Astrocyte of the cerebellum (primary cell): ENCODE data around the gene SPTBN1.

Source experiments
- DNase-seq: peaks from one replicate; pipeline ENCODE4 v3.0.0-alpha.2; 2011; ENCODE audit warnings: low read depth
- H3K4me3 ChIP-seq: 2 replicates; pipeline ENCODE4 v1.5.1; 2011; ENCODE audit warnings: mild to moderate bottlenecking, low read depth, low read length, moderate library complexity
- in situ Hi-C: cut with HindIII; loops from 2 replicates; pipeline ENCODE4 v1.10.0; 2017; ENCODE audit warnings: low sequenced_read_pairs
- TF ChIP-seq, protein P1 (sequence below): IDR thresholded peaks from 2 replicates; pipeline ENCODE4 v1.5.1; 2012; ENCODE audit warnings: low read length, low read depth, moderate library complexity, mild to moderate bottlenecking; ENCODE audit errors: missing control alignments

Gene SPTBN1

GRCh38 chr2:54590216-54591120 is 134.3 kb downstream of the SPTBN1 start:
- DNase-seq: no peak
- in situ Hi-C loops: no loop called here
- TF ChIP-seq, protein P1, sequence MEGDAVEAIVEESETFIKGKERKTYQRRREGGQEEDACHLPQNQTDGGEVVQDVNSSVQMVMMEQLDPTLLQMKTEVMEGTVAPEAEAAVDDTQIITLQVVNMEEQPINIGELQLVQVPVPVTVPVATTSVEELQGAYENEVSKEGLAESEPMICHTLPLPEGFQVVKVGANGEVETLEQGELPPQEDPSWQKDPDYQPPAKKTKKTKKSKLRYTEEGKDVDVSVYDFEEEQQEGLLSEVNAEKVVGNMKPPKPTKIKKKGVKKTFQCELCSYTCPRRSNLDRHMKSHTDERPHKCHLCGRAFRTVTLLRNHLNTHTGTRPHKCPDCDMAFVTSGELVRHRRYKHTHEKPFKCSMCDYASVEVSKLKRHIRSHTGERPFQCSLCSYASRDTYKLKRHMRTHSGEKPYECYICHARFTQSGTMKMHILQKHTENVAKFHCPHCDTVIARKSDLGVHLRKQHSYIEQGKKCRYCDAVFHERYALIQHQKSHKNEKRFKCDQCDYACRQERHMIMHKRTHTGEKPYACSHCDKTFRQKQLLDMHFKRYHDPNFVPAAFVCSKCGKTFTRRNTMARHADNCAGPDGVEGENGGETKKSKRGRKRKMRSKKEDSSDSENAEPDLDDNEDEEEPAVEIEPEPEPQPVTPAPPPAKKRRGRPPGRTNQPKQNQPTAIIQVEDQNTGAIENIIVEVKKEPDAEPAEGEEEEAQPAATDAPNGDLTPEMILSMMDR: no peak
- no peak overlapping the region for H3K4me3 ChIP-seq

GRCh38 chr2:54591551-54591950 is 135.4 kb downstream of the SPTBN1 start:
- DNase-seq: no peak
- H3K4me3 ChIP-seq: no peak overlapping the region
- in situ Hi-C loops: no loop called here
- TF ChIP-seq, protein P1: no peak

- DNase-seq: no peak
- TF ChIP-seq, protein P1: no peak
- no peak overlapping the region for H3K4me3 ChIP-seq
- in situ Hi-C loops: no loop called here
Observed at GRCh38 chr2:54593249-54593648, 137.1 kb downstream of the SPTBN1 start.

GRCh38 chr2:54594048-54594447 is 137.9 kb downstream of the SPTBN1 start:
- in situ Hi-C loops: no loop called here
- H3K4me3 ChIP-seq: no peak overlapping the region
- TF ChIP-seq, protein P1: no peak
- no peak for DNase-seq

DNA sequence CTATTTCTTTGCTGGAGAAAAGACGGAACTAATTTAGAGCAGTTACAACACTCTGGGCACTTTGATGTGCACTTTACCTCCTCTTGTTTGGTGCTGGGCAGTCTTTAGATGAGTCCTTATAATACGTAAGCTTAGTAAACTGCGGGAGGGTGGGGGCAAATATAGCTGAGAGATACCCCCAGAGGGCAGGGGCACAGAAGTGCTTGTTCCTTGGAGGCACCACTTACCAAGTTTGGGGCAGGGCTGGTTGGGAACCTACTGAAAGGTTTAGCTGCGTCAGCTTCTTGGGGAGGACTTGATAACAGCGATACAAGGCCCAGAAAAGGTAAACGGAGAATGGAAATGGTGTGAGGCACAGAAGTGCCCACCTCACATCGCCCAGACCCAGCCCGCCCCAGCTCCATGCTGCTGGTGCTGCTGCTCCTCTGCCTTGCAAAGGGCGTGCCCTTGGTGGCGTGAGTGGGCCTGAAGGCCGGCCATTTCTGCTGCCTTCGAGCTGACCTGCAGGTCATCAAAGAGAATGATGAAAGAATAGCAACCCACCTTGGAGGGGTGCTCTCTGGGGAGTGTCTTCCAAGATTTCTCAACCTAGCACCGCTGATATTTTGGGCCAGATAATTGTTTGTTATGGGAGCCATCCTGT is 139.2 kb downstream of the SPTBN1 start:
- TF ChIP-seq, protein P1: no peak
- no peak overlapping the region for H3K4me3 ChIP-seq
- no peak for DNase-seq
- in situ Hi-C loops: no loop called here

DNA sequence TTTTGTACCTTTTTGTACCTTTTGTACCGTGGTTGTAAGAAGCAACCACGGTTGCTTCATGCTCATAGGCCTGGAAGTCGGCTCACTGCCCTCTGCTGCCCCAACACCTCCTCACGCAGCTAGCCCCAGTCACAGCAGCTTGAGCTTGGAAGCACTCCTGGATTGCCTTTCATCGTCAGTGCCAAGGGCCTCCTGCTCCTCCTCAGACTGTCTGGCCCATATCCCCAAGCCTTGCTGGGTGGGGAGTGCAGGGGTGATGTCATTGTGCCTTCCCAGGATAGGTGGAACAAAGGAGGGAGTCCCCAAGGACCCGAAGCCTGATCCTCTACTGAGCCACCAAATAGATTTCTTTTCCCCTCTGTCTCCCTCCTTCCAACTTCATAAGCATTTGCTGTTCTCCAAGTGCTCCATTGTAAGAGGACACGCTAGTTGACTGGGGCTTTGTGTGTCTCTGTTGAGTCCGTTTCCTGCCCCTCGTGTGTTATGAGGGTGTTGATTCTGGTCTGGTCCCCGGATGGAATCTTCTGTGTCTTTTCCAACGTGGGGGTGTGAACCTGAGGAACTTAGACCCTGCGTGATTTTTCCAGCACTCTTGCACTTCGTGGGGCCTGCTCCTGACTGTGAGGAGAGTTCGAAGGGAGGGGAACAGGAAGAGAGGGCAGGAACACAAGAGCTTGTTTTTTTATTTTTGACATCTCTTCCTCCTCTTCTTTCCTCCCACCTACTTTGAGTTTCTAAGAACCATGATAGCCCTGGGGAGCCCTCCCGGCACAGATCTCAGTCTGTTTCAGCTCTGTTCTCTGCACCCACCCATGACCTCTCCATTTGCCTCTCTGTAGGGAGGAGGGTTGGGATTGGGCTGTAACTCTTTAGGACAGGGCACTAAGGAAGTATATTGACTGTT is 140.1 kb downstream of the SPTBN1 start:
- TF ChIP-seq, protein P1: no peak
- in situ Hi-C loops: no loop called here
- H3K4me3 ChIP-seq: no peak overlapping the region
- DNase-seq: no peak
